ENCODE measurements around the gene OR2AT4. TPM values are rescaled to one million over a fixed set of nuclear protein-coding genes. Genes with fewer than 3 reads are reported as not detected.

OR2AT4 gene
- total RNA-seq, 1 donor from 2014 or later: not detected

DNA sequence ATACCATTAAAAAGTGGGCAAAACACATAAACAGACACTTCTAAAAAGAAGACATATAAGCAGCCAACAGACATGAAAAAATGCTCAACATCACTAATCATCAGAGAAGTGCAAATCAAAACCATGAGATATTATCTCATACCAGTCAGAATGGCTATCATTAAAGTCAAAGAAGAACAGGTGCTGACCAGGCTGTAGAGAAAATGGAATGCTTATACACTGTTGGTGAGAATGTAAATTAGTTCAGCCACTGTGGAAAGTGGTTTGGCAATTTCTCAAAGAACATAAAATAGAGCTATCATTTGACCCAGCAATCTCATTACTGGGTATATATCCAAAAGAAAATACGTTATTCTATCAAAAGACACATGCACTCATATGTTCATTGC lies 13.5 kb downstream of the OR2AT4 start:
- TF ChIP-seq, protein P1, sequence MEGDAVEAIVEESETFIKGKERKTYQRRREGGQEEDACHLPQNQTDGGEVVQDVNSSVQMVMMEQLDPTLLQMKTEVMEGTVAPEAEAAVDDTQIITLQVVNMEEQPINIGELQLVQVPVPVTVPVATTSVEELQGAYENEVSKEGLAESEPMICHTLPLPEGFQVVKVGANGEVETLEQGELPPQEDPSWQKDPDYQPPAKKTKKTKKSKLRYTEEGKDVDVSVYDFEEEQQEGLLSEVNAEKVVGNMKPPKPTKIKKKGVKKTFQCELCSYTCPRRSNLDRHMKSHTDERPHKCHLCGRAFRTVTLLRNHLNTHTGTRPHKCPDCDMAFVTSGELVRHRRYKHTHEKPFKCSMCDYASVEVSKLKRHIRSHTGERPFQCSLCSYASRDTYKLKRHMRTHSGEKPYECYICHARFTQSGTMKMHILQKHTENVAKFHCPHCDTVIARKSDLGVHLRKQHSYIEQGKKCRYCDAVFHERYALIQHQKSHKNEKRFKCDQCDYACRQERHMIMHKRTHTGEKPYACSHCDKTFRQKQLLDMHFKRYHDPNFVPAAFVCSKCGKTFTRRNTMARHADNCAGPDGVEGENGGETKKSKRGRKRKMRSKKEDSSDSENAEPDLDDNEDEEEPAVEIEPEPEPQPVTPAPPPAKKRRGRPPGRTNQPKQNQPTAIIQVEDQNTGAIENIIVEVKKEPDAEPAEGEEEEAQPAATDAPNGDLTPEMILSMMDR (IDR thresholded peaks at IDR 0.05): no peak
- Mint-ChIP-seq H3K27ac (no peak overlapping the region), H3K27me3 (peaks cover 18% of the 10 kb centered on the region)

DNA sequence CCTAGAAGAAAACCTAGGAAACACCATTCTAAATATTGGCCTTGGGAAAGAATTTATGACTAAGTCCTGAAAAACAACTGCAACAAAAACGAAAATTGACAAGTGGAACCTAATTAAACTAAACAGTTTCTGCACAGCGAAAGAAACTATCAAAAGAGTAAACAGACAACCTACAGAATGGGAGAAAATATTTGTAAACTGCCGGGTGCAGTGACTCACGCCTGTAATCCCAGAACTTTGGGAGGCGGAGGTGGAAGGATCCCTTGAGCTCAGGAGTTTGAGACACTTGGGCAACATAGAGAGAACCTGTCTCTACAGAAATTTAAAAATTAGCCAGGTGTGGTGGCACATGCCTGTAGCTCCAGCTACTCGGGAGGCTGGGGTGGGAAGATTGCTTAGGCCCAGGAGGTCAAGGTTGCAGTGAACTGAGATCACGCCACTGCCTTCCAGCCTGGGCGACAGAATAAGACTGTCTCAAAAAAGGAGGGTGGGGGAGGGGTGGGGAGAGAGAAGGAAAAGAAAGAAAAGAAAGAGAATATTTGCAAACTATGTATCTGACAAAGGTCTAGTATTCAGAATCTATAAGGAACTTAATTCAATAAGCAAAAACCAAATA lies 14.0 kb downstream of the OR2AT4 start:
- Mint-ChIP-seq H3K27me3 (peaks cover 18% of the 10 kb centered on the region), H3K4me1 (no peaks in the 10 kb centered on the region), H3K27ac (no peak overlapping the region), H3K36me3 (ENCODE audit: low read depth) (no peaks in the 10 kb centered on the region), H3K9me3 (no peaks in the 10 kb centered on the region), H3K4me3 (no peak overlapping the region)
- TF ChIP-seq, protein P1 (IDR thresholded peaks at IDR 0.05): no peak
- intact Hi-C loops (cut with micrococcal nuclease): no loop called here
- no peak for DNase-seq
- ChIA-PET CTCF (no interaction called here), POLR2A (no interaction called here)
- ATAC-seq (ENCODE audit: low read depth): no peak

More for the DNA sequence above, 13.5 kb downstream of the OR2AT4 start:
- ChIA-PET POLR2A (no interaction called here), CTCF (no interaction called here)
- Mint-ChIP-seq H3K4me3 (no peak overlapping the region), H3K4me1 (no peaks in the 10 kb centered on the region), H3K36me3 (ENCODE audit: low read depth) (no peaks in the 10 kb centered on the region), H3K9me3 (no peaks in the 10 kb centered on the region)
- ATAC-seq (ENCODE audit: low read depth) (no peak), DNase-seq (no peak)
- intact Hi-C loops (cut with micrococcal nuclease): no loop called here

DNA sequence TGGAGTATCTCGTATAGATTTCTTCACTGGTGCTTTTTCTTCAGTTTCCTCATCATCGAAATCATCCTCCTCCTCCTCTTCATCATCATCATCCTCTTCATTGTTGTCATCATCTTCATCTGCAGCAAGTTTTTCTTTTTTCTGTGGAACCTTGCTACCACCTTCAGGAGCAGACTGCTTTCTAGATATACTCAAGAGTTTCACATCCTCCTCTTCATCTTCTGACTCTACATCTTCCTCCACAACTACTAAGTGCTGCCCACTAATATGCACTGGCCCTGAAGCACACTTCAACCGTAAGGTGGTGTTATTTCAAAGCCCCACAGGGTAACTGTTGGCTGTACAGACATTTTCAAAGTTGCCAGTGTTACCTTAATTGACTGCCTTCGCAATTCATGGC lies 17.1 kb downstream of the OR2AT4 start:
- peaks cover 29% of the 10 kb centered on the region for H3K27me3 Mint-ChIP-seq
- H3K4me1 Mint-ChIP-seq: no peaks in the 10 kb centered on the region
- TF ChIP-seq, protein P1 (IDR thresholded peaks at IDR 0.05): no peak
- CTCF ChIA-PET: no interaction called here
- POLR2A ChIA-PET: no interaction called here
- H3K27ac Mint-ChIP-seq: no peak overlapping the region
- H3K36me3 Mint-ChIP-seq (ENCODE audit: low read depth): no peaks in the 10 kb centered on the region
- no peak for ATAC-seq (ENCODE audit: low read depth)
- no peak overlapping the region for H3K4me3 Mint-ChIP-seq
- DNase-seq: no peak
- intact Hi-C loops (cut with micrococcal nuclease): no loop called here
- H3K9me3 Mint-ChIP-seq: no peaks in the 10 kb centered on the region

DNA sequence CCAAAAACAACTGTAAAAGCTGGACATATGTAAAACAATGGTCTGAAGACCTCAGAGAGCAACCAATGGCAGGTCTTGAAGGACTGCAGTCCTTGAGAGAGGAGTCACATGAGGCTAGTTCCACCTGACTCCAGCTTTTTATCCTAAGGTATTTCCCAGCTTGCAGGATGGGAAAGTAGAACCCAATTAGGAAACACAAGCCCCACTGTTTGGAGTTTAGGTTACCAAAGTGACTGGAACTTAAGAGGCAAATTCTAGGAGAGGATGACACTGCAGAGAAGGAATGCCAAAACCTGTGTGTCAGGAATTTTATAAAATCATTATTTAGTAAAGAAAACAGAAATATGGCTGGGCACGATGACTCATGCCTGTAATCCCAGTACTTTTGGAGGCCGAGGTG lies 18.4 kb downstream of the OR2AT4 start:
- no peaks in the 10 kb centered on the region for H3K9me3 Mint-ChIP-seq
- peaks cover 25% of the 10 kb centered on the region for H3K27me3 Mint-ChIP-seq
- DNase-seq: no peak
- TF ChIP-seq, protein P1 (IDR thresholded peaks at IDR 0.05): no peak
- no peaks in the 10 kb centered on the region for H3K4me1 Mint-ChIP-seq
- ChIA-PET POLR2A (no interaction called here), CTCF (no interaction called here)
- no peaks in the 10 kb centered on the region for H3K36me3 Mint-ChIP-seq (ENCODE audit: low read depth)
- no peak overlapping the region for H3K4me3 Mint-ChIP-seq
- ATAC-seq (ENCODE audit: low read depth): no peak
- intact Hi-C loops (cut with micrococcal nuclease): no loop called here
- no peak overlapping the region for H3K27ac Mint-ChIP-seq

DNA sequence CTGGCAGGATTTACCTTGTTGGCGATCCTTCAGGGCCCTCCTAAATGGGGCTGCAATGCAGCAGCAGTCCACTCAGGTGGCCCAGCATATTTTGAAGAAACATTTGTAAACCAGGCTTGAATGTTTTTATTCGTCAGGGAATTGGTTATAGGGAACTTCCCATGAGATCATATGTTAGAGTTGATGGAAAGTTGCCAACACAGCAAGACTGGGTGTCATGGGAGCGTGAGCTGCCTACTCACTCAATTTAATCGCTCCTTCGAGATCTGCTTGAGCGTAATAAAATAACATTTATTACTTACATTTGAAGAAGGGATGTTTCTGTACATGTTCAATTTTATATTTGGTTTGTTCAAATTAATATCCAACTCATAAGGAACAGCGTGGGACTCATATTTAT lies 19.4 kb downstream of the OR2AT4 start:
- intact Hi-C loops (cut with micrococcal nuclease): no loop called here
- no peak for DNase-seq
- H3K9me3 Mint-ChIP-seq: no peaks in the 10 kb centered on the region
- peaks cover 22% of the 10 kb centered on the region for H3K27me3 Mint-ChIP-seq
- POLR2A ChIA-PET: no interaction called here
- no peaks in the 10 kb centered on the region for H3K4me1 Mint-ChIP-seq
- no peak overlapping the region for H3K27ac Mint-ChIP-seq
- H3K36me3 Mint-ChIP-seq (ENCODE audit: low read depth): no peaks in the 10 kb centered on the region
- H3K4me3 Mint-ChIP-seq: no peak overlapping the region
- ATAC-seq (ENCODE audit: low read depth): no peak
- TF ChIP-seq, protein P1 (IDR thresholded peaks at IDR 0.05): no peak
- CTCF ChIA-PET: no interaction called here
